Measurements from ENCODE around the gene CHAC1.
"Not testable (repeated sequence)": the region's sequence is repeated elsewhere in the genome, so short reads cannot be mapped to it uniquely, and the experiment has no call there.

Gene CHAC1

DNA sequence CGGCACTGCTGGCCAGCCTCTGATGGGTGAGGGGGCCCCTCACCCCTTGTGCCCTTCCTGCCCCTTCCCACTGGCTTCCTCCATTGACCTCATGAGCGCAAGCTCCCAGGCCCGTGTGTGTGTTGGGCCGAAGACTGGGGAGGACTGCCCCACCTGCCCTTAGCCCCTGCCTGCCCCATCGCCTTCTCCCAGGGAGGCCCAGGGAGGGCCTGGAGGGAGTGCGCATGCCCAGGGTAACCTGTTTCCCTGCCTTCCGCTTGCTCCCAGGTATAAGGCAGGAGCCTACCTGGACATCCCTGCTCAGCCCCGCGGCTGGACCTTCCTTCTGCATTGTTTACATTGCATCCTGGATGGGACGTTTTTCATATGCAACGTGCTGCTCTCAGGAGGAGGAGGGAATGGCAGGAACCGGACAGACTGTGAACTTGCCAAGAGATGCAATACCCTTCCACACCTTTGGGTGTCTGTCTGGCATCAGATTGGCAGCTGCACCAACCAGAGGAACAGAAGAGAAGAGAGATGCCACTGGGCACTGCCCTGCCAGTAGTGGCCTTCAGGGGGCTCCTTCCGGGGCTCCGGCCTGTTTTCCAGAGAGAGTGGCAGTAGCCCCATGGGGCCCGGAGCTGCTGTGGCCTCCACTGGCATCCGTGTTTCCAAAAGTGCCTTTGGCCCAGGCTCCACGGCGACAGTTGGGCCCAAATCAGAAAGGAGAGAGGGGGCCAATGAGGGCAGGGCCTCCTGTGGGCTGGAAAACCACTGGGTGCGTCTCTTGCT, 15.3 kb upstream of the CHAC1 start:
- no peak for DNase-seq (ENCODE audit: low spot score)

DNA sequence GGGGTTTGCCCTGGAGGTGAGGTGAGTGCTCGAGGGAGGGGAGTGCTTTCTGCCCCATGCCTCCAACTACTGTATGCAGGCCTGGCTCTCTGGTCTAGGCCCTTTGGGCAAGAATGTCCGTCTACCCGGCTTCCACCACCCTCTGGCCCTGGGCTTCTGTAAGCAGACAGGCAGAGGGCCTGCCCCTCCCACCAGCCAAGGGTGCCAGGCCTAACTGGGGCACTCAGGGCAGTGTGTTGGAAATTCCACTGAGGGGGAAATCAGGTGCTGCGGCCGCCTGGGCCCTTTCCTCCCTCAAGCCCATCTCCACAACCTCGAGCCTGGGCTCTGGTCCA, 14.8 kb upstream of the CHAC1 start:
- no peak for DNase-seq (ENCODE audit: low spot score)

DNA sequence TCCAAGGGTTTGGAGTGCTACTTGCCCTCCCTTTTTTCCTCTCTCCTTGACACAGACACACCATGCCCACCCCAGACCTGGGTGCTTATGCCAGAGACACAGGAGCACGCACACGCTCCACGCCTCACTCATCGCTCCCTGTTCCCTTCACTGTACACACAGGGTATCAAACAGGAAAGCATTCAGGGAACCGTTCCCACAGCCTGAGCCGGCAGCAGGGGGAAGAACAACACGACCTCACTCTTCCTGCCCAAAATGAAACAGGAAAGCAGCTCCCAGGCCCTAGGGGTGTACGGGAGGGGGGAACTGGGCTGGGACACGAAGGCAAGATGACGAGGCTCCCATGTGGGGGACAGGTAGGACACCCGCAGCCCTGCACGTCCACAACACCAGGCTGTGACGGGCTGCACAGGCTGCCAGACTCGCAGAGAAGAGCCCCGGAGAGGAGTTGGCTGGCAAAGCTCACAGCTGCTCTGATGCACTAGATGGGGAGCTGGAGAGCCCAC, 12.9 kb upstream of the CHAC1 start:
- no peak for DNase-seq (ENCODE audit: low spot score)

DNA sequence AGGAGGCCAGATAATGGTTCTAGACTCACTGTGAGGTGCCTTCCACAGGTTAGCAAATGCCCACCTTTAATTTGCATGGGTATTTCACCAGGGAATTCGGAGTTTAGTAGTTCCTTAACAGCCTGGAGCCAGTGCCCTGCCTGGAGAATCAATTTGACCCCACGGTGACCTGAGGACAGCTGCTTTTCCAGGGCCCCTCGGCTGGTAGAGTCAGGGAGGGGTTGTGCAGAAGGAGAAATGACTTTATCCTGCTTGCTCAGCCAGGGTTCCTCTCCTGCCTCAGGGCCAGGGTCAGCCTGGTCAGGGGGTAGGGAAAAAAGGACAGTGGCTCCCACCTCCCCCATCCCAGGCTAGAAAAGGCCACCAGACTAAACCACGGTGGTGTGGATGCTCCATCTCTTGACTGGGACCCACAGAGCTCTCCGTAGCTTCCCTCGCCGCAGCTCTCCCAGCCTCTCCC, 12.2 kb upstream of the CHAC1 start:
- DNase-seq (ENCODE audit: low spot score): no peak

DNA sequence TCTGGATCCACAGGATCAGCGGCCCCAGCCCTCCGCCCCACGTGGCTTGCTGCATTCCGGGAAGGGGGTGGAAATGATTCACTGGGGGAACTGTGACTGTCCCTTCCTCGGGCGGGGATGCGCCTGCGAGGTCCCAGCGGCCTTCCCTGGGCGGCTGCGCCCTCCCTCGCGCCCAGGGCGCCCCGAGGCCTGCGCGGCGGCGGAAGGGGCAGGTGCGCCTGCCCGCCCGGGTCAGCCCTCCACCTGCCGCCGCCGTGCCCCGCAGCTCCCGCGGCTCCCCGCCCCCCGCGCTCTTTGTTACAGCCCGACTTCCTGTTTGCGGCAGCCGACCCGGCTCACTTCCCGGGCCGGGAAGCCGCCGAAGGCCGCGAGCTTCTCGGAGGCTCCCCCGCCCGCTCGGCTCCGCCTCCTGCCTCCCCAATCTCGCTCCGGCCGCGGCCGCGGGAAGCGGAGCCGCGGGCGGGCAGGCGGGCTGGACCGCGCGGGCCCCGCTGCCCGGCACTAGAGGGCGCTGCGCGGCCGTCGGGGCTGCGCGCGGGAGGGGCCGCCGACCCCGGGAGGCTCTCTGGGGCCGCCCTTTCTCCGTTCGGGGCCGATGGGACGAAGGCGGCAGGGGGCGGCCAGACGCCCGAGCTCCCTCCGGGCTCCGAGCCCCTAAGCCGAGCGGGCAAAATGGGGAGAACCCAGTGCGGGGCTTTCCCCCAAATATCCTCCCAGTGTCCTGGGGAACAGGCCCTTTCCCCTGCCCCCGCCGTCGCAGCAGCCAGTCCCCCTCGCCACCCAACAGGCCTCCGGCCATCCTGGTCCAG, 11.5 kb upstream of the CHAC1 start:
- peak; percentile 42 for DNase-seq (ENCODE audit: low spot score)

DNA sequence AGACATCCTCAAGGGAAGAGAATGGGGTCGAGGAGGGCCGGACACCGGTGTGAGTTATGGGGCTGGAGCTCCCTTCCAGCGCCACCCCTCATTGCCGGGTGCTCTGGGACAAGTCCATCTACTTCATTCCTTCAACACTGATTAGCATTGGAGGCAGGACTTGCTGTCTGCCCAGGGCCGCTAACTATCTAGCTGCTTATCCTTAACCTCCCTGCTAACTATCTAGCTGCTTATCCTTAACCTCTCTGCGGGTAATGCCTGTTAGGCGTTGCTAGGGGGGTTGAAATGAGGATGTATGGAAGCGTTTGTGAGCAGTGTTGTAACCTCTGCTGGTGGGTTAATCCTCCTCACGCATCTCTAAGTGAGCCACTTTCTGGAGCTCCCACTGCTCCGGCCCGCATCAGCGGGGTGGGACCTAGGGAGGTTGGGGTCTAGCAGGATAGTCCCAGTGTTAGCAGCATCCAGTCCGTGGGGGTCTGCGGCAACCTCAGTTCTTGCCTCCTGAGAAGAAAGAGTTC, 10.9 kb upstream of the CHAC1 start:
- DNase-seq (ENCODE audit: low spot score): no peak

DNA sequence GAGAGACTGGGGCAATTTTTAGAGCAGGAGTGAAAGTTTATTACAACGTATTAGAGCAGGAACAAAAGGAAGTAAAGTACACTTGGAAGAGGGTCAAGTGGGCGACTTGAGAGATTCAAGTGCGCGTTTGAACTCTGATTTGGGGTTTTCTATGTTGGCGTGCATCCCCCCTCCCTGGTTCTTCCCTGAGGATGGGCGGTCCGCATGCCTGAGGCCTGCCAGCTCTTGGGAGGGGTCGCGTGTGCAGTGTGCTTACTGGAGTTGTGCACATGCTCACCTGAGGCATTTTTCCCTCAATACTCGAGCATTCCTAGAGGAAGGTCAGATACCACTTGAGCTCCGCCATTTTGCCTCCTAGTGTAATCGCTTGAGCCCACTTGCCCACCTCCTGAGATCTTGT, 10.4 kb upstream of the CHAC1 start:
- DNase-seq (ENCODE audit: low spot score): no peak

DNA sequence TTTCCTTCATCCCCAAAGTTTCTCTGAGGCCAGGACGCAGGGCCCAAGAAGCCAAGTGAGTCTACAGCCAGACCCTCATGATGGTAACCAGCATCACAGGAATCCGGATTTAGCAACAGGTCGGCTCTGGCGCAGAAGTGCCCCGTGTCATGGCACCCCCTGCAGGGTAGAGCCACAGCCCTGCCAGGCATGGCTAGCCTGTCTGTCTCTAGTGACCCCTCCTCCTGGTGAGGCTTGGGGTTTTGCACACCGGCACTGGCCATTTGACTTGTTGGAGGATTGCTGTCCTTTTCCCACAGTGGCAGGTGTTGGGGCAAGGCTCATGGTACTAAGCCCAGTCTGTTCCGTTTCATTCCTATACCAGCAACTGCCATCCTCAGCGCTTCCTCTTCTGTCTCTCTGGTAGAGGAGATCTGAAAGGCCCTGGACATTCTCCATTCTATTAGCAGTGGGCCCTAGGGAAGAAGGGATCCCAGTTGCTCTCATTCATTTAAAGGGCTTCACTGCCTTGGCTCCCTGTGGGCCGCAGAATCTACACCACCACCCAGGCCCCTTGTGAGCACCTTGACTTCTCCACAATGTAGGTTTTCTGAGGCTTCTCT, 9.4 kb upstream of the CHAC1 start:
- no peak for DNase-seq (ENCODE audit: low spot score)

DNA sequence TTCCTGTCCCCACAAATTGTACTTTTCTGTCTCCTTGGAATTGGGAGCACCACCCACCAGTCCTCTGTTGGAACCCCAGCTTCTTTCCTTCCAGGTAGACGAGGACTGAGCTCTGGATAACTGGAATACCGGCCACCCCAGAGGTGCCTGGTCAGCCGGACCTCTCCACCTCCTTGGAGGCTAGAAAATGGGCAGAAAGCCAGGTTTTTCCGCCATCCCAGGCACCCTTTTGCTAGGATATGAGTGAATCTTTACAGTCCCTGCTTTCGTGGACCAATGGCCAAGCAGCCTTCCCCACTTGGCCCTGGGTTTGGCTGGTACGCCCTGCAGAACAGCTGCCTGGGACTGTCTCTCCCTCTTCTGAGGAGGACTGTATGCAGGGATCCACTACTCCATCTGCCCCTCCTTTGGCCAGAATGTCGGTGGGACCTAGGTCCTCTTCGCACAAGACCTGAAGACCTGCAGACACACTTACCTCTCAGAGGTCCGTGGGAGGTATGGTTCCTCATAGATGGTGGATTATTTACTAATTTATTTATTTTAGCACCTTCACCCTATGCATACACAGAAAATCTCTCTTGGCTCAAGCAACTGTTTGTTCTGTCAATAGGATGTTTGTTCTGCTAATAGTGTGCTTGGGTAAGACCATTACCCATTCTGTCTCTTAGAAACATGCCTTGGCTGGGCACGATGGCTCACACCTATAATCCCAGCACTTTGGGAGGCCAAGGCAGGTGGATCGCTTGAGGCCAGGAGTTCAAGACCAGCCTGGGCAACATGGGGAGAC, 8.6 kb upstream of the CHAC1 start:
- no peak for DNase-seq (ENCODE audit: low spot score)

DNA sequence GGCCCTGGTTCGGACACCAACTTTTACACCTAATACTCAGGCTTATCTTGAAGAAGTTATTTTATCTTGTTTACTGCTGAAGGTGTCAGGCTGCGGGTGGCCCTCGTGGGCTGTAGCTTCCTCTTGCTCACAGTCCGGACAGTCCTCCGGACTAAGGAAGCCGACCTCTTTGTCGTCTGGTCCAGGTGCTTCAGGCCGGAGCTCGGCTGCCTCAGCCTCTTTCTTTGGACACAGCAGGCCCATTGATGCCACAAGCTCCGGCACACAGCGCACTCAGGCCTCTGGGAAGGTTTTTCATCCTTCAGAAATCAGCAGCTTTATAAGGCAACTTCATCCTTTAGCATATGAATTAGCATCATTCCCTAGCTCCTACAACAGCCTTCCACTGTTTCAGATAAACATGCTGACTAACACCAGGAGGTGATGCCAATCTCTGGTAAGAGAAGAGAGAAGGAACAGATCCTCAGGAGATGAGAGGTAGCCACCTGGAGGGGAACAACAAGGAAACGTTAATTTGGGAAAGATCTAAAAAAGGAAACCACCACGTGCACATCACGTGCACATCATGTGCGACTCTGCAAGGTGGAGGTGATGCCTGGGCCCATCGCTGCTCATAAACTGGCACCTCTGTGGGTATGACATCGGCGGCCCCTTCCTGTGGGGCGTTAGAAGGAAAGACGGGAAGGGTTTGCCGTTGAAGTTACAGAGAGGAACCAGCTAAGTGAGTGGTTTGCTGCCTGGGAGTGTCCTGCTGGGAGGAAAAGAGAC, 4.4 kb upstream of the CHAC1 start:
- DNase-seq (ENCODE audit: low spot score): no peak

DNA sequence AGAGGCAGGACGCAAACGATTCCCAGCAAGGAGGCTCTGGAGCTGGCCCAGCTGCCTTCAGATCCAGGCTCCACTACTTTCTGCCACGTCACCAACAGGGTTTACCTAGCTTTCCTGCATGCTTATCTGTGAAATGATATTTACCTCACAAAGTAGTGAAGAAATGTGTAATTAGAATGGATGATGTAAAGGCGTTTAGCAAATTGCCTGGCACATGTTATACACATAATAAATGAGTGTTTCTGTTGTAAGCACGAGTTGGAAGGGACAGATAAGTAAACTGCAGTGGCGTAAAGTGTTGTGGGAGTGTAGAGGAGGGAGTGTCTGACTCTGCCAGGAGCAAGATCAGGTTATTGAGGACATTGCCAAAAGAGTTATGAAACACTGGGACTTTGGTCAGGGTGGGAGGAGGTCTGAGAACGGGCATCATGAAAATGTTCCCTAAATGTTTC, 3.5 kb upstream of the CHAC1 start:
- no peak for DNase-seq (ENCODE audit: low spot score)

DNA sequence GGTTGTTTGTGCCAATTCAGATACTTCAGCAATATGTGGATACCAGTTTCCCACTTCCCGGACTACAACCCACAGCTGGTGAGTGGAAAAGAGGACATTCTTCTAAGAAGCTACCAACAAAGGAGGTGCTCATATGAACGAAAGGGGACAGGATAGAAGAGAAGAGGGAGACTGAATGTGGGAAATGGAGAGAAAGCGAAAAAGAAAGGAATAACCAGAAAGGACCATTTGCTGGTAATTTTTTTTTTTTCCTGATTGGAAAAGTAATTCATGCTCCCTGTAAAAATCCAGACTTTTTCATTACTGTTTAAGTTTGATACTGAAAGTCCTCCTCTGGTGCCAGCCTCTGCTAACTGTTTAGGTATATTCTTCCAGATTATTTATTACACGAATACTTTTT, 1.5 kb upstream of the CHAC1 start:
- DNase-seq (ENCODE audit: low spot score): no peak

DNA sequence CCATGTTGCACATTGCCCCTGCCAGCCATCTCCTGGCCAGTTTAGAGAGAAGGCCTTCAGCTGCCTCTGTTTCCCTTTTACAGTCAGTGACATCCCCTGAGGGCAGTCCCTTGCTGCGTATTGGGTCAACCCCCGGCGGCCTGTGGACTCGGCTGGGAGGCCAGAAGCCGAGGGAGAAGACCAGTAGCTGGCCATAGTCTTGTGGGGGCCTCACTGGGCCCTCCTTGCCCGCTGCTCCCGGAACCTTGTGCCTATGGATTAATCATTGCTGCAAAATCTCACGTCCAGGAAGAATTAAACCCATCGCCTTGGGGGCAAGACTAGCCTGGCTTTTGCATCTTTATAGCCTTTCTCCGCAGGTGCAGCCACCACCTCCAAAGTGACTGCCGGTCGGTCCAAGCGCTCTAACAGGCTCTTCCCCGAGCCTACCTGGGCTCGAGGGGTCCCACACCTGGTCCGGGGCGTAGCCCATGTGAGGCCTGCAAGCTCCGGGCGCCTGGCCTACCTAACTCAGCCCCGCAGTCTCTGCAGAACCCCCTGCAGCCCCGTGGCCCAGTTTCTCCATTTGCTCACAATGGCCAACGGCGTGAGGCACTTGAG, 870 bp upstream of the CHAC1 start:
- DNase-seq (ENCODE audit: low spot score): no peak

DNA sequence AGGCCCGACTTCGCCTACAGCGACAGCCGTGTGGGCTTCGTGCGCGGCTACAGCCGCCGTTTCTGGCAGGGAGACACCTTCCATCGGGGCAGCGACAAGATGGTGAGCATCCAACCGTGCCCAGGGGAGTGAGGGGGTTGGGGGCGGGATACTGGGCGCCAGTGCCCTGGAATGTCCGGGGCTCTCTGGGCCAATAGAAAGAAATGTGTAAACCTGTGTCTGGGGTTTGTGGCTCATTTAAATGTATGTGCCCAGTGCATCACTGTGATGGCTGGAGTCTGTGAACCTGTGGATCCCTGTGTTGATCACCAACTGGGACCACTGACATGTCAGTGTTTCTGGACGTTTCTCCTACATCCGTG, 423 bp downstream of the CHAC1 start:
- no peak for DNase-seq (ENCODE audit: low spot score)

DNA sequence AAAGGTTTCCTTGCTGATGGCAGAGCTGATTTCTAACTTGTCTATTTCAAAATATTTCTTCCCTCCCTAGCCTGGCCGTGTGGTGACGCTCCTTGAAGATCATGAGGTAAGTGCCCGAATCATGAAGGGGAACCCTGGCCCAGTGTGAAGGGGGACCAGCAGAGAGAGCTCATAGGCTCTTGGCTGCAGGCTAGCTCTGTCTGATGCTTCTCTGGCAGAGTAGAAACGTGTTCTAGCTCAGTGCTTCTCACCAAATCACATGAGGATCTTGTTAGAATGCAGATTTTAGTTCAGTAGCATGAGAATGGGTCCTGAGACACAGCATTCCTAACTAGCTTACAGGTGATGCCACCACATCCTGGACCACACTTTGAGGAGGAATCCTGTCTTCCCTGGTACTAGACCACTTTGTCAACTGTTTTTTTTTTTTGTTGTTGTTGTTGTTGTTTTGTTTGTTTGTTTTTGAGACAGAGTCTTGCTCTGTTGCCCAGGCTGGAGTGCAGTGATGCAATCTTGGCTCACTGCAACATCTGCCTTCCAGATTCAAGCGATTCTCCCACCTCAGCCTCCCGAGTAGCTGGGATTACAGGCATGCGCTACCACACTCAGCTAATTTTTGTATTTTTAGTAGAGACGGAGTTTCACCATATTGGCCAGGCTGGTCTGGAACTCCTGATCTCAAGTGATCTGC, 1.0 kb downstream of the CHAC1 start:
- not testable (repeated sequence) for DNase-seq (ENCODE audit: low spot score)

DNA sequence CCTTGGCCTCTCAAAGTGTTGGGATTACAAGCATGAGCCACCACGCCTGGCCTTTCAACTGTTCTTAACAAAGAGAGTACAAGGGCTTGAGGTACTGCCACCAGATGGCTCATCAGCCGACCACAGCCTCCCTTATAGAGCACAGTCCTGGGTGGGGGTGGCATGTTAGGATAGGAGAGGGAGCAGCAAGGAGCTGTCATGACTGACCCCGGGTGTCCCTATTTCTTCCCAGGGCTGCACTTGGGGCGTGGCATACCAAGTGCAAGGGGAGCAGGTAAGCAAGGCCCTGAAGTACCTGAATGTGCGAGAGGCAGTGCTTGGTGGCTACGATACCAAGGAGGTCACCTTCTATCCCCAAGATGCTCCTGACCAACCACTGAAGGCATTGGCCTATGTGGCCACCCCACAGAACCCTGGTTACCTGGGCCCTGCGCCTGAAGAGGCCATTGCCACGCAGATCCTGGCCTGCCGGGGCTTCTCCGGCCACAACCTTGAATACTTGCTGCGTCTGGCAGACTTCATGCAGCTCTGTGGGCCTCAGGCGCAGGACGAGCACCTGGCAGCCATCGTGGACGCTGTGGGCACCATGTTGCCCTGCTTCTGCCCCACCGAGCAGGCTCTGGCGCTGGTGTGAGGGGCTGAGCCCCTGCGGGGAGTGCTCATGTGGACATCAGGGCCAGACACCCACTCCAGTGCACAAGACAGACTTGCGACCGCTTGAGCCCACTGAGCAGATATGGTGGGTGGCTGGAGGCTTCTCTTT, 2.1 kb downstream of the CHAC1 start:
- no peak for DNase-seq (ENCODE audit: low spot score)

DNA sequence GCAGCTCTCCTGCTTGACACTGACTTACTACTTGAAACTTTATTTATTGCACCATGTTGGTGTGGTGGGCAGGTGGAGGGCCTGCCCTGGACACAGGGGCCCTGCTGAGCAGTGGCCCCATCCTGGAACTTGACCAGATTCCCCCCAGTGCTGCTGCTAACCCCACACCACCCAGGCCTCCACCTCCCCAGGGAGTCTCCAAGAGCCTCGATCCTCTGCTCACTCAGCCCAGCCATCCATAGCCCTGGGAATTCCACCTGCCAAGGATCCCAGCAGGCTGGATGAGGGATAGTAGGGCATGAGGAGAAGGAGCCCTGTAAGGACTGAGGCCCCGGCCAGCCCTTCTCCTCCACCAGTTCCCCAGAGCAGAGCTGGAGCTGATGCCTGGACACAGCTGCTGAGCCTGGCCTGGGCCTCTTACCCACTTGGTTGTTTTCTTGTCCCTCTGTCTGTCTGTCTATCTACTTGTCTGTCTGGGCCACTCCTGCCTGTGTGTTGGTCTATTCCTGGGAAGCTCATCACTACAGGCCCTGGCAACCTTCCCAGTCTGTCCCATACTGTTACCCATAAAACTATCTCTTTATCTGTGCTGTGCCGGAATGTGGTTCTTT, 2.8 kb downstream of the CHAC1 start:
- DNase-seq (ENCODE audit: low spot score): no peak

DNA sequence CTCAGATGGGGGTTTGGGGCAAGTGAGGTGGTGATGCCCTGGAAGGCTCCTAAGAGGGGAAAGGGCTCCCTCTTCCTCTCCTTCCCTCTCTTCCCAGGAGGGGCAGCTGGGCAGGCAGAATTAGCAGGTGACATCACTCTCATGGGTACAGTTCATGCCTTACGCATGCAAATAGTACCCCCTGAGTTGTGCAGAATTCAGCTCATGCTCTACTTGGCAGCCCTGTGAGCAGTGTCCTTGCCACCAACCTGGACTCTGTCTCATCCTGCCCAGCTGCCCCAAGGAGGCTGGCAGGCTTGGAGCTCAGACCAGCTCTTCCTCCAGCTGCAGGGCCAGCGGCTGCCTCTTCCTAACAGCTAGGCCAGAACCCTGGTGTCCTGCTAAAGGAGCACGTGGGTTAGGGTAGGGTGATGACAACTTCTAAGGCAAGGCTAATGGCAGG, 3.3 kb downstream of the CHAC1 start:
- no peak for DNase-seq (ENCODE audit: low spot score)

DNA sequence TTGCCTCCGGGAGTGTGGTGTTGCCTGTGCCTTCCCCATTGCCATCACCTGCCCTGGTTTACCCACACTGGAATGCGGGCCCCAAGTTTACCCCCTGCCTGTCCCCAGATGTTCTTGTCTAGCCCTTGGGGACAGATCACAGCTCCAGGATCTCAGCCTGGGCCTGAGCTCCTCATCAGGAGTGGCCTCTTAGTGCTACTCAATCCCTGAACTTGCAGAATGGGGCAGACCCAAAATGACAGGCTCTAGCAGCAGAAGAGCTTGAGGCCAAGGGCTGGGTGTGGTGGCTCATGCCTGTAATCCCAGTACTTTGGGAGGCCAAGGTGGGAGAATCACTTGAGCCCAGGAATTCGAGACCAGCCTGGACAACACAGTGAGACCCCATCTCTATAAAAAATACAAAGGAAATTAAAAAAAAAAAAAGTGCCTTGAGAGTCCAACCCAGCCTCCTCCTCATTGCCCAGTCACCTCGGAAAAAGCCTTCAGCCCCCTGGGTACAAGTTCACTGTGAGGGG, 3.8 kb downstream of the CHAC1 start:
- DNase-seq (ENCODE audit: low spot score): no peak
